ENCODE data around the gene PET100. TPM values are rescaled to one million over a fixed set of nuclear protein-coding genes. Genes with fewer than 3 reads are reported as not detected.

PET100 gene
- total and polyA plus RNA-seq, 10 of the 15 experiments (the other 5 are each of a cell fraction or from before 2014, with no cell fraction given), result 47.0 to 462 (median 126) TPM

DNA sequence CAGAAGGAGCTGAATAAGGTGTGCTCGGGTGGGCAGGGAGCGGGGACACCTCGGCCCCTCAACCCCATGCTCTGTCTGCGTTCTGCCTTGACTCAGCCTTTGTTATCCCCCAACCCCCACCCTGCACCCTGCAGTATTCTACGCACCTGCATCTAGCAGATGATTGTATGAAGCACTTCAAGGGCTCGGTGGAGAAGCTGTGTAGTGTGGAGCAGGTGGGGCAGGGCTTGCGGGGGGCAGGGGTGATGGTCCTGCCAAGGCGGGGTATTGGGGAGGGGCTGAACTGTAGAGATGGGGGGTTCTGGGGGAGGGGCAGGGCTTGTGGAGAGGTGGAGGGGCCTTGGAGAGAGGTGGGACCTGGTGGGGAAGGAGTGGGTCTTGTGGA lies 13.4 kb downstream of the PET100 start:
- ChIA-PET CTCF (interaction anchor here (0.7 to 1.2 kb wide), 2 partner anchors 13 to 74 kb away, joined by 3 read pairs; partner anchors contain the start of gene PET100), POLR2A (no interaction called here), RAD21 (ENCODE audit: unreplicated experiment) (no interaction called here), SMC1A (ENCODE audit: uncharacterized antibody, unreplicated experiment) (no interaction called here)
- BruUV-seq (replicated peaks), result no TSS peak
- intact Hi-C loops (cut with micrococcal nuclease; ENCODE audit: unreplicated experiment) (no loop called here), in situ Hi-C loops (cut with MboI) (no loop called here)
- Histone ChIP-seq H3K4me3 (no peak overlapping the region), H4K20me1 (ENCODE audit: control insufficient read depth, insufficient read depth) (no peaks in the 10 kb centered on the region), H3K36me3 (ENCODE audit: control insufficient read depth in 2 of 2, insufficient read depth in 2 of 2, low read length in 1 of 2) (peaks cover 0 to 7% of the 10 kb centered on the region in 2 experiments; a peak in 3 of 4 replicates), H3K27ac (ENCODE audit: control insufficient read depth, insufficient read depth) (no peak overlapping the region), H3K27me3 (replicated peaks in 1 of 2; ENCODE audit: control insufficient read depth in 2 of 2, insufficient read depth in 2 of 2, low read length in 1 of 2) (no peaks in the 10 kb centered on the region), H3K4me1 (ENCODE audit: control insufficient read depth, insufficient read depth, low read length) (peaks cover 5% of the 10 kb centered on the region), H3K9me3 (replicated peaks; ENCODE audit: control insufficient read depth, insufficient read depth, low read length) (no peaks in the 10 kb centered on the region; the same call in 2 of the 3 replicates), H3K79me2 (ENCODE audit: control insufficient read depth, insufficient read depth, low read length) (peaks cover 4% of the 10 kb centered on the region), H3K9ac (ENCODE audit: control insufficient read depth, insufficient read depth, low read length) (no peak overlapping the region), H2AFZ (ENCODE audit: control insufficient read depth, low read depth, low read length) (no peak overlapping the region), H3K4me2 (ENCODE audit: control insufficient read depth, insufficient read depth) (no peak overlapping the region)
- WGBS (ENCODE audit: insufficient coverage, insufficient replicate concordance, low lambda C conversion rate, missing lambda C conversion rate), result 94% methylated on average over 8 of the region's 8 CpGs
- FAIRE-seq (no peak), DNase-seq (ENCODE audit: low read depth, low spot score) (no peak), ATAC-seq (no peak)
- TF ChIP-seq CEBPZ (IDR thresholded peaks at IDR 0.05; ENCODE audit: low read depth, low read length) (no peak), POLR2A (IDR thresholded peaks at IDR 0.05; ENCODE audit: low read depth, low read length) (no peak; the same call in 1 of the 2 replicates), GATAD2B (conservative IDR thresholded peaks at IDR 0.05; ENCODE audit: low read depth) (no peak), FOXM1 (IDR thresholded peaks at IDR 0.05; ENCODE audit: low read depth, low read length) (no peak), NBN (IDR thresholded peaks at IDR 0.05) (no peak), HDAC2 (IDR thresholded peaks at IDR 0.05) (no peak), HDAC6 (IDR thresholded peaks at IDR 0.05; ENCODE audit: unreplicated experiment) (no peak), EGR1 (IDR thresholded peaks at IDR 0.05; ENCODE audit: borderline replicate concordance in 1 of 2, low read depth in 2 of 2, low read length in 2 of 2) (no peak), KDM1A (IDR thresholded peaks at IDR 0.05; ENCODE audit: borderline replicate concordance) (no peak), ZNF622 (IDR thresholded peaks at IDR 0.05) (no peak), ZNF24 (IDR thresholded peaks at IDR 0.05) (no peak), KLF5 (IDR thresholded peaks at IDR 0.05; ENCODE audit: partially characterized antibody) (no peak), RAD21 (IDR thresholded peaks at IDR 0.05; ENCODE audit: insufficient read depth, low read depth, low read length) (no peak)
- TF ChIP-seq, protein P1, sequence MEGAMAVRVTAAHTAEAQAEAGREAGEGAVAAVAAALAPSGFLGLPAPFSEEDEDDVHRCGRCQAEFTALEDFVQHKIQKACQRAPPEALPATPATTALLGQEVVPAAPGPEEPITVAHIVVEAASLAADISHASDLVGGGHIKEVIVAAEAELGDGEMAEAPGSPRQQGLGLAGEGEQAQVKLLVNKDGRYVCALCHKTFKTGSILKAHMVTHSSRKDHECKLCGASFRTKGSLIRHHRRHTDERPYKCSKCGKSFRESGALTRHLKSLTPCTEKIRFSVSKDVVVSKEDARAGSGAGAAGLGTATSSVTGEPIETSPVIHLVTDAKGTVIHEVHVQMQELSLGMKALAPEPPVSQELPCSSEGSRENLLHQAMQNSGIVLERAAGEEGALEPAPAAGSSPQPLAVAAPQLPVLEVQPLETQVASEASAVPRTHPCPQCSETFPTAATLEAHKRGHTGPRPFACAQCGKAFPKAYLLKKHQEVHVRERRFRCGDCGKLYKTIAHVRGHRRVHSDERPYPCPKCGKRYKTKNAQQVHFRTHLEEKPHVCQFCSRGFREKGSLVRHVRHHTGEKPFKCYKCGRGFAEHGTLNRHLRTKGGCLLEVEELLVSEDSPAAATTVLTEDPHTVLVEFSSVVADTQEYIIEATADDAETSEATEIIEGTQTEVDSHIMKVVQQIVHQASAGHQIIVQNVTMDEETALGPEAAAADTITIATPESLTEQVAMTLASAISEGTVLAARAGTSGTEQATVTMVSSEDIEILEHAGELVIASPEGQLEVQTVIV (IDR thresholded peaks at IDR 0.05; ENCODE audit: borderline replicate concordance, partially characterized antibody), result no peak

All from GM12878 (cell line).